Measurements from ENCODE around the gene LBP. TPM values are rescaled to one million over a fixed set of nuclear protein-coding genes. Genes with fewer than 3 reads are reported as not detected.
A peak's percentile ranks its signal among the peaks of the same experiment; 100 is the strongest.
"Not testable (repeated sequence)": the region's sequence is repeated elsewhere in the genome, so short reads cannot be mapped to it uniquely, and the experiment has no call there.

The LBP gene
- total and polyA plus RNA-seq, 2 donors from 2014 or later, result 1.2 to 2.3 TPM

GRCh38 chr20:38308447-38308846 lies 37.8 kb upstream of the LBP start:
- Histone ChIP-seq H3K9me3 (ENCODE audit: control insufficient read depth in 2 of 3, insufficient read depth in 1 of 3, low read length in 3 of 3) (no peaks in the 10 kb centered on the region), H3K4me1 (ENCODE audit: control insufficient read depth in 2 of 3, insufficient read depth in 2 of 3, low read depth in 1 of 3, low read length in 3 of 3) (peaks cover 0 to 4% (median 0%) of the 10 kb centered on the region in 3 donors), H3K36me3 (ENCODE audit: control insufficient read depth in 2 of 3, insufficient read depth in 3 of 3, low read length in 3 of 3) (no peaks in the 10 kb centered on the region), H3K27me3 (ENCODE audit: control insufficient read depth, insufficient read depth, low read length) (no peaks in the 10 kb centered on the region), H3K4me3 (ENCODE audit: low read length in 3 of 3) (no peak overlapping the region), H3K9ac (ENCODE audit: low read length in 3 of 3) (no peak overlapping the region), H3K27ac (ENCODE audit: low read depth in 2 of 2, low read length in 2 of 2) (no peak overlapping the region)
- no peak for FAIRE-seq
- intact Hi-C loops (cut with DNase I), result no loop called here
- TF ChIP-seq CTCF (IDR thresholded peaks at IDR 0.05; ENCODE audit: borderline replicate concordance, extremely low read depth, insufficient read depth), result no peak
- no peak for DNase-seq

- DNase-seq, result peak in 1 of 5 donors; percentile 19
- Histone ChIP-seq H3K4me1 (ENCODE audit: control insufficient read depth in 2 of 3, insufficient read depth in 2 of 3, low read depth in 1 of 3, low read length in 3 of 3) (peaks cover 0 to 4% (median 0%) of the 10 kb centered on the region in 3 donors), H3K9ac (ENCODE audit: low read length in 3 of 3) (no peak overlapping the region), H3K36me3 (ENCODE audit: control insufficient read depth in 2 of 3, insufficient read depth in 3 of 3, low read length in 3 of 3) (no peaks in the 10 kb centered on the region), H3K27ac (ENCODE audit: low read depth in 2 of 2, low read length in 2 of 2) (no peak overlapping the region), H3K27me3 (ENCODE audit: control insufficient read depth, insufficient read depth, low read length) (no peaks in the 10 kb centered on the region), H3K9me3 (ENCODE audit: control insufficient read depth in 2 of 3, insufficient read depth in 1 of 3, low read length in 3 of 3) (peaks cover 0 to 2% (median 0%) of the 10 kb centered on the region in 3 donors), H3K4me3 (ENCODE audit: low read length in 3 of 3) (no peak overlapping the region)
- TF ChIP-seq CTCF (IDR thresholded peaks at IDR 0.05; ENCODE audit: borderline replicate concordance, extremely low read depth, insufficient read depth), result no peak
- intact Hi-C loops (cut with DNase I), result no loop called here
- no peak for FAIRE-seq
Observed at GRCh38 chr20:38311091-38311490, 35.2 kb upstream of the LBP start.

GRCh38 chr20:38311491-38311890 lies 34.8 kb upstream of the LBP start:
- no peaks in the 10 kb centered on the region for H3K36me3 ChIP-seq (ENCODE audit: control insufficient read depth in 2 of 3, insufficient read depth in 3 of 3, low read length in 3 of 3)
- H3K9me3 ChIP-seq (ENCODE audit: control insufficient read depth in 2 of 3, insufficient read depth in 1 of 3, low read length in 3 of 3), result peaks cover 0 to 2% (median 0%) of the 10 kb centered on the region in 3 donors
- FAIRE-seq (no peak), DNase-seq (no peak)
- no peak overlapping the region for H3K27ac ChIP-seq (ENCODE audit: low read depth in 2 of 2, low read length in 2 of 2)
- H3K4me1 ChIP-seq (ENCODE audit: control insufficient read depth in 2 of 3, insufficient read depth in 2 of 3, low read depth in 1 of 3, low read length in 3 of 3), result peaks cover 0 to 4% (median 0%) of the 10 kb centered on the region in 3 donors
- H3K27me3 ChIP-seq (ENCODE audit: control insufficient read depth, insufficient read depth, low read length), result no peaks in the 10 kb centered on the region
- no peak overlapping the region for H3K4me3 ChIP-seq (ENCODE audit: low read length in 3 of 3)
- no peak overlapping the region for H3K9ac ChIP-seq (ENCODE audit: low read length in 3 of 3)
- intact Hi-C loops (cut with DNase I), result no loop called here
- TF ChIP-seq CTCF (IDR thresholded peaks at IDR 0.05; ENCODE audit: borderline replicate concordance, extremely low read depth, insufficient read depth), result no peak

DNA sequence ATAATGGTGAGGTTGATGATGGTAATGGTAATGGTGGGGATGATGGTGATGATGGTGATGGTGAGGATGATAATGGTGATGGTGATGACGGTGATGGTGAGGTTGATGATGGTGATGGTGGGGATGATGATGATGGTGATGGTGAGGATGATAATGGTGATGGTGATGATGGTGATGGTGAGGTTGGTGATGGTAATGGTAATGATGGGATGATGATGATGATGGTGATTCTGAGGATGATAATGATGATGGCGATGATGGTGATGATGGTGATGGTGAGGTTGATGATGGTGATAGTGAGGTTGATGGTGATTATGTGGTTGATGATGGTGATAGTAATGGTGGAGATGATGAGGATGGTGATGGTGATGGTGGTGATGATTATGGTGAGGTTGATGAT lies 32.6 kb upstream of the LBP start:
- intact Hi-C loops (cut with DNase I), result no loop called here
- H3K4me1 ChIP-seq (ENCODE audit: control insufficient read depth in 2 of 3, insufficient read depth in 2 of 3, low read depth in 1 of 3, low read length in 3 of 3), result peaks cover 0 to 4% (median 0%) of the 10 kb centered on the region in 3 donors
- H3K9me3 ChIP-seq (ENCODE audit: control insufficient read depth in 2 of 3, insufficient read depth in 1 of 3, low read length in 3 of 3), result peaks cover 0 to 2% (median 0%) of the 10 kb centered on the region in 3 donors
- peak overlapping the region in 1 of 3 donors; percentile 18 for H3K4me3 ChIP-seq (ENCODE audit: low read length in 3 of 3)
- H3K9ac ChIP-seq (ENCODE audit: low read length in 3 of 3), result no peak overlapping the region
- H3K36me3 ChIP-seq (ENCODE audit: control insufficient read depth in 2 of 3, insufficient read depth in 3 of 3, low read length in 3 of 3), result no peaks in the 10 kb centered on the region
- no peak for TF ChIP-seq CTCF (IDR thresholded peaks at IDR 0.05; ENCODE audit: borderline replicate concordance, extremely low read depth, insufficient read depth)
- no peaks in the 10 kb centered on the region for H3K27me3 ChIP-seq (ENCODE audit: control insufficient read depth, insufficient read depth, low read length)
- DNase-seq (no peak), FAIRE-seq (no peak)
- no peak overlapping the region for H3K27ac ChIP-seq (ENCODE audit: low read depth in 2 of 2, low read length in 2 of 2)

DNA sequence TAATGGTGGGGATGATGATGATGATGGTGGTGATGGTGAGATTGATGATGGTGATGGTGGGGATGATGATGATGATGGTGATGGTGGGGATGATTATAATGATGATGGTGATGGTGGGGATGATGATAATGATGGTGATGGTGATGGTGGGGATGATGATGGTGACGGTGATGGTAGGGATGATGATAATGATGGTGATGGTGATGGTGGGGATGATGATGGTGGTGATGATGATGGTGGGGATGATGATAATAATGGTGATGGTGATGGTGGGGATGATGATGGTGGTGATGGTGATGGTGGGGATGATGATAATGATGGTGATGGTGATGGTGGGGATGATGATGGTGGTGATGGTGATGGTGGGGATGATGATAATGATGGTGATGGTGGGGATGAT lies 31.9 kb upstream of the LBP start:
- DNase-seq; H3K9ac ChIP-seq (ENCODE audit: low read length in 3 of 3); H3K27ac ChIP-seq (ENCODE audit: low read depth in 2 of 2, low read length in 2 of 2); H3K4me3 ChIP-seq (ENCODE audit: low read length in 3 of 3); intact Hi-C loops (cut with DNase I); FAIRE-seq; H3K36me3 ChIP-seq (ENCODE audit: control insufficient read depth in 2 of 3, insufficient read depth in 3 of 3, low read length in 3 of 3); H3K27me3 ChIP-seq (ENCODE audit: control insufficient read depth, insufficient read depth, low read length); H3K4me1 ChIP-seq (ENCODE audit: control insufficient read depth in 2 of 3, insufficient read depth in 2 of 3, low read depth in 1 of 3, low read length in 3 of 3); H3K9me3 ChIP-seq (ENCODE audit: control insufficient read depth in 2 of 3, insufficient read depth in 1 of 3, low read length in 3 of 3): not testable (repeated sequence)

Data from kidney (tissue), 14 donors.